NAMALWA (cell line): ENCODE measurements around the gene ENOX1.
A peak's percentile ranks its signal among the peaks of the same experiment; 100 is the strongest.

Source experiments
- DNase-seq: peaks from one replicate; pipeline ENCODE4 v3.0.0-alpha.2; 2015; ENCODE audit warnings: low spot score

The ENOX1 gene

DNA sequence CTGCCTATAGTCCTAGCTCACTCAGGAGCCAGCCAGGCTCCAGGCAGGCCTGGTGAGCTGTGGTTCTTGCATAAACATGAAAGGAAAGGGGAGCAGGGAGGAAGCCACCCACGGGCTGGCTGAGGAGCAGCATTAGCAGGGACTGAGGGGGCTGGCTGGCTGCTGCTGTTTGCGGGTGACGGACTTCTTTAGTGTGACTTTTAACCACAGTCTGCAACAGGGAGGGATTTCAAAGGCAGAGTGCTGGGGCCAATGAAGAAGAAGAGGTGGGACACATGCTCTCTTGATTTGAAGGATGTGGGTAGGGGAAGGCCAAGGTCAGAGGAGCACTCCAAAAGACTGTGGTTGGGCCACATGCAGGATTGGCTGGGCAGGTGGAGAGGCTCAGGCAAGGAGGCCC lies 540.4 kb downstream of the ENOX1 start:
- DNase-seq: no peak

DNA sequence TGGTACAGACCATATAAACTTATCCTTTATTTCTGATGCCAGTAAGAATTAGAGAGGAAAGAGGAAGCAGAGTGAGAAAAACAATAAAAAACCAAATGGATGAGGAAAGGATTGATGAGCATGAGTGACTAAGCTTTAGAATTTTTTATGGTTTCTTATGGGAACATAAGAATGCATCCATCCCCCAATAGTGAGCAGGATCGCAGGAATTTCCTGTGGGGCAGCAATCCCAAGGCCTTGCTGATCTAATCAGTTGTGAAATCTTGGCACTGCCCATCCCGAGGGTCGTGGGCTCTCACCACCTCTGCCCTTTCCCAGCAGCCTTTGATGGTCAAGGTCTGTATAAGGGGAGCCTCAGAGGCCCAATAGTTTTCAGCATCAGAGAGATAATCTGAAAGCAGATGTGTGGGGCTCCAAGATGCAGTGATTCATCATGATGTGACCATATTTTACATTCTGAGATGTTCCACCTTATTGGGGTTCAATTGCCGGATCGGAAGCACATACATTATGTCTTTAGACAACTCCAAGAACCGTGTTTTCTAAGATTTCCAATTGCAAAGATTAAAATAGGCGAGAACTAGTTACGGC lies 541.3 kb downstream of the ENOX1 start:
- DNase-seq: no peak

DNA sequence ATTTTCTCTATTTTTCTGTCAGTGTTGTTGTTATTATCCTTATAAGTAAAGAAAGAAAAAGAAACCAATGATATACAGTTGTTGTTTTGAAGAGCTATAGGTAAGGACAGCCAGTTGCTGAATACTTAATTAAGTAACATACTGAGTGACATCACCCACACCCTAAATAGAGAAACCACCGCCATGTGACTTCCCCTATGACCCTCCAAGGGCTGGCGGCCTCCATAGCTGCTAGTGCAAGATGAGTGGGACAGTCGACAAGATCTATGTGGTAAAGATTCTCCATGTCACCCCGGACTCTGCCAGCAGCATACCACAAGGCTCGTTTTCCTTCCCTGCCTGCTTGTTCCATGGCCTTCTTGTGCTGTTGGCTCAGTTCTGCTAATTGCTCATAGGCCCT lies 542.3 kb downstream of the ENOX1 start:
- no peak for DNase-seq

DNA sequence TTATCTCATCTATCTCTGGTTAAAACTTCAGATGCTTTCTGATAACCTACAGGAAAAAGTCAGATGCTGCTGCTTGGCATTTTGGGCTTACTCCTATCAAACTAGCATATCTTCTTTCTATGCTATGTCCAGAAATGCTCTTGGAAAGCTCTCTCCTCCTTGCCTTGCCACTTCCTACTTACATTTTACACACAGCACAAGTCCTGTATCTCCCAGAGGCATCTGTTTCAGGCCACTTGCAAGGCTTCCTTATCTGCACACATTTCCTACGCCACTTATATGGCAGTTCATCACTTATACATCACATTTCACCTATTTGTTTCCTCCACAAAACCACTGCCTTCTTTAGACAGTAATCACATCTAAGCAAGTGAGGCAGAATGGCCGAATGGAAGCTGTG lies 543.1 kb downstream of the ENOX1 start:
- DNase-seq: no peak

DNA sequence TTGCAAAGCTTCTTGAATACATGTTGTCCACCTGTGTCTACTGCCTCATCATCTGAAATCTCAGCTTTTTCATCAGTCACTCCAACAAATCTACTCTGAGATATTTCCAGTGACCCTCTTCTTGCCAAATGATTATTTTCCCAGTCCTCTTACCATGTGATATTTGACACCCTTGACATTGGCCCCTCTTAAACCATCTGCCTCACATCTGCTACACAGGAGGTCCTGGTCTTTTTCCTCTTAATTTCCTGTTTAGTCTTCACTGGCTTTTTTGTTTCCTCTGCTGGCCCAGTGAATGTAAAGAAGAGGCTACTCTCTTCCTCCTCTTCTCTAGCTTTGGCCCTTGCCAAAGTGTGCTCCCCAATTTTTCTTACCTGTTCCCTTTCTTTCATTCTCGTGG lies 544.7 kb downstream of the ENOX1 start:
- DNase-seq: no peak

DNA sequence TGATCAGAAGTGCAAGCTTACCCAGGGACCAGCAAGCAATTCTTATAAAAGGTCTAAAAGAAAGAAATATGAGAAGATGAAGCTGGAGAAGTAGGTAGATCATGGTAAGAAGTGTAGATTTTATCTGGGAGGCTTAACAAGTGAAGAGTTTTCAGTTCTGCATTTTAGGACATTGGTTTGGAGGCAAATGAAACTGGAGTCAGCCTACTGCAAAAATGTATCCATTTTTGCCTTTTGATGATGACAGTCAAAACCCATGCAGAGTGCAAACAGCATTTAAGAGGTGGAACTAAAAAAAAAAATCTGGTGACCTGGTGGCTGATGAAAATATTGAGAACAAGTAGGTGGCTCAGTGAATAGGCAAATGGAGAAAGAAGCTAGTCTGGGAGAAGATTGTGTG lies 546.5 kb downstream of the ENOX1 start:
- peak; percentile 40 for DNase-seq

DNA sequence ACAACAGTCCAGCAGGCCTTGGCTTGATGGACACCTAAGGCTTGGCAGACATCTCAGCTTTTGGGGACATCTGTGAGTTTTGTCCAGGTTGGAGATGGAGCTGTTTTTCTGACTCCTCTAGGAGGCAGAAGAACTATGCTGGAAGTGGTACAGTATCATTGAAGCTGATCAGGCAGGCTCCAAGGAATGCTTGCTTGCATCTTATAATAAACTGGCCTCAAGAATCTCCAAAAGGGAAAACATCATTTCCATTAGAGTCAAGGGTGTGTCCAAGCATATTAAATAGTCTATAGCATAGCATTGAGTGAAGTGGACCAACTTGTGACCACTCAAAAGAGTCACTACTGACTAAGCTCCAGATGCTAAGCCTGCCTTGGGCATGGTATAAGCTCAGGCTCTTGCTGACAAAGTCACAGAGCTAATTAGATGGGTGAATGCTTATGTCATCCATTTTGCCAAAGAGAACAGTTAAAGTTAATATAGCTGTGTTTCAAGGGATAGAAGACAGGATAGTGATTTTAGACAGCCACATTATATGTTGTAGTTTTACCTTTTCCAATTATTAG lies 547.4 kb downstream of the ENOX1 start:
- no peak for DNase-seq

DNA sequence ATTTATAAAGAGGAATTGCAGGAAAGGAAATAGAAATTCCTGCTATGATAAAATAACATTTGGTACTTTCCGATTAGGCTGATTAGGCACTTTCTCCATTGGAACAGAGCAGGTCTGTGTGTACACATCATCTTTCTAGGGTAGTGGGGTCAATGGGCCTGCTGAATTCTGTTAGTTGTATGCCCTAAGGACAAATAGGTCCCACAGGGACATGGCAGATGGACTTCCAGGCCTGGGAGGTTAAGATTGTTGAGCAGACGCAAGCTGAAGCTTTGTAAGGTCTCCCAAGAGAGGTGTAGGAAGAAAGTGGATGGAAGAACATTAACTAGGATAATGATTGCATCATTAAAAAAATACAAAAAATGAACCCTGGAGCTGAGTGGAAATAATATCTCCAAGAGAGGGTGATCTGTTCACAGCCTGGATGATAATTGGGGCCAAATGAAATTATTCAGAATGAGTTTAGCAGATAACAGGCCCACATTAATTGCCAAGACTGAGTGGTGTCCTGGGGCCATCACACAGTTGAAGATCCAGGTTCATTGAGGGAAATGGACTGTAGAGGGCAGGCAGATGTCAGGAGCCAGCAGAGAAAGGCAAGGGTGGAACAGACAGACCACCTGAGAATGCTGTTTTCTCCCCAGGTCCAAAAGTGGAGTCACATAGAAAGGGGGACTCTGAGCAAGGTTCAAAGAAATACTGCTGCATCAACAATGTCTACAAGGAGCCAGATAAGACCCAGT lies 548.3 kb downstream of the ENOX1 start:
- DNase-seq: no peak

DNA sequence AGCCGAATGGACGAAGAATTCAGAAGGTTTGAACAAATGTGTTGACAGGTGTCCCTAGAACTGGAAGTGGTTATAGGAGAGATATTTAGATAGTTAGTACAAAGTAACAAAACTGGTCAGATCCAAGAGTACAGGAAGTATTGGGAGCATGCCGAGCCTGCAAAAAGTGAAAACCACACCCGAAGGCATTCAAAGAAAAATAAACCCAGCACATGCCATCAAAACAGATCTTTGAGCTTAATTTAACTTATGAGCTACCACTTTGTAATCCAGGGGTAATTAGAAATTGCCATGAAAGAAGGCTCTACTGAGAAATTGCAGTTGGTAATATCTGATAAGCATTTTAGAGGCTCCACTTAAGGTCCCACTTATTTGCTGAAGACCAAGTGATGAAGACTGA lies 549.2 kb downstream of the ENOX1 start:
- no peak for DNase-seq

DNA sequence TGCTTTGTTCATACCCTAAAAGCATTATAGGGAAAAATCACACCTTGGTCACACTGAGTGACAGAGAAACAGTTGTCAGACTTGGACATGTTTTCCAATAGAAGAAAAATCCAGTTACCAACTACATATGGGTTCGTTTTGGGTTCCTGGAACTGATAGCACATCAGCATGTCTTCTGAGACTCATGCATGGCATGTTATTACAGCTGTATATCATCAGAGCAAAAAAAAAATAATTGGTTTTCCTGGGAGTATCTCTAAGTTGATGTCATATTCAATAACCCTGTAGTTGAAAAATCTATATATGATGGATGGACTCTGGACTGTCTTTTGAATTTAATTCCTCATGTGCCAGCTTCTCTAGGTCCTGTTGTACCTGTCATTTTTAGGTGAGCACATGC lies 551.7 kb downstream of the ENOX1 start:
- DNase-seq: no peak

DNA sequence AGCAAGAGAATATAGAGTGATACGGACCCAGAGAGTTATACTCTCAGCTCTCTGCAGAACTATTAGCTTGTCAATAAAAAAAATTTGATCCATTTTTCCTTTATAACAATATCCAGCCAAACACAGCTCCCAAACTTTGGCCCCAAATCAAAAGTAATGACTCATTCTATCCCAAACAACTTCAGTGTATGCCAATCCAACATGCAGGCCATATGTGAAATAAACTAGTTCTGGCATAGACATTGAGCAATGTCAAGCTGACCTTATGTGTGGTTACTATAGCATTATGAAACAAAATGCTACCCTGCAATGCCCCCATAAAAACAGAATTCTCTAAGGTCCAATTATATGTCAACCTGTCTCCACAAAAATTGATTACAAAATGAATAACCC lies 553.9 kb downstream of the ENOX1 start:
- DNase-seq: no peak

DNA sequence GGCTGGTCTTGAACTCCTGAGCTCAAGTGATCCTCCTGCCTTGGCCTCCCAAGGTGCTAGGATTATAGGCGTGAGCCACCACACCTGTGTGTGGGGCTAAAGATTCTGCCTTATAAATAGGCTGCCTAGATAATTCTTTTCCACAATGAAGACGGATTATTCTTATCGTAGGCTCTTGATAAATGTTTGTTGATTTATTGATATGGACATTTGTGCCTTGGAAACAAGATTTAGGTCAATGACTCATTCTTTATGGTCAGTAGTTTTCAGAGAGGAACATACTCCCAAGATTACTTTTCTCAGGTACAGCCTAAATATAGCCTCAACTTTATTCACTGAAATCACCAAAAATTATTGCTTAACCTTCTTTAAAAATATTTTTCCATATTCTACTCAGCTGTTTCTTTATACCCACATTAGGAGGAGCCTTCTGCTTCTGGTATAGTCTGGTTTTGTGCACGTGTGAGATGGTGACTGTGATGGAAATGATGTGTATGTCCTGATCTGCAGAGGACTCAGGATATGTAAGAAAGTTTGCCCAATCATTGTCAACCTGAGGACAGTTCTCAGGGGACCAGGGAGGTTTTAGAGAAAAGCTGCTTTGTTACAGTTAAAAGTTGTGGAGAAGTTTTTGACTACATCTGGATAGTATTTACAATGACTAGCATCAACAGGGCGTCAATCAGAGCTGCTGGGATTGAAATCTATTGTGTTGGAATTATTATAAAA lies 554.5 kb downstream of the ENOX1 start:
- DNase-seq: no peak

DNA sequence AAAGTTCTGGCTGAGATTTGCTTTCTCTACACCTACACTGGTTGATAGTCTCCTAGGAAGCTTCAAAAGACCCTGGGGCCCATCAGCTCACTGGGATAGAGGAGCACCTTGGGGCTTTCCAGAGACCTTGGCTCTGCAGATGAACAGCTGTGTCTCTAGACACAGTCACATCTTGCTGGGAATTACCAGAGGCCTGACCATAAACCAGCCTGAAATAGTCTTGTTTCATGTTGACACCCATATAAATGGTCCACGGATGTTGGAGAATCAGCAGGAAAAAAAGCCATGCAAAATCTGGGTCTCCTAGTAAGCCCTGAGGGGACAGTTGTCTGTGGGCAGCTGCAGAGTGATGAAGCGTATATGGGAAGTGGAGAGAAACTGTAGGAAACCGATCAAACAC lies 555.8 kb downstream of the ENOX1 start:
- no peak for DNase-seq

DNA sequence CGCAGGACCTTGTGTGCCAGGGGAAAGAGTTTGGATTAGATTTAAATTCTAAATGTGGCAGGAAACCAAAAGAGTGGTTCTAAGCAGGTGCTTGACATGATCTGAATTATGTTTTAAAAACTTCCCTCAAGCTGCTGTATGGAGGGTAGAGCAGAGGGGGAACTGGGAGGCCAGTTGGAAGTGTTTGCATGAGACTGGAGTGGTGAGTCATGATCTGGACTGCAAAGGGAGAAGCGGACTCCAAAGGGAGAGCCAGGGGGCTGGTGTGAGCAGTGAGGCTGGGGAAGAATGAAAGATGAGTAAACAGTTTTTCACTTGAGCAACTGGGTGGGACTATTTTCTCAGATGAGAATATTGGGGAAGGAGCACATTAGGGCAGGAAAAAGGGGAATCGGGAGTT lies 557.3 kb downstream of the ENOX1 start:
- no peak for DNase-seq

DNA sequence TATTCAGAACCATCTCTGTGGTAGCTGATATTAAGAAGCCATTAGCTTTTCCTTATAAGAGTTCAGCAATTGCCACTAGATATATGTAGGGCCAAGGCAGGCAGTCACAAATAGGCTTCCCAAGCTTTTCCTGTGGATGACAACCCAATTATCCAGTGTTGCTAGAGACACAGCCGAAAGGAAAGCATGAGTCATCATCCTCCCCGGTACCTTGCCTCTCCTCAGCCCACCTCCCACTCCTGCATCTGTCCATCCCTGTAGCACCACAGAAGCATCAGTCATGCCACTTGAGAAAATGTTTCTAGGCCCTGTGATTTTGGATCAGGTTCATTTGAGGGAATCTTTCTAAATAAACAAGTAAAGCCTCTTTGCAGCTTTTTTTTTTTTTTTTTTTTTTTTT lies 559.1 kb downstream of the ENOX1 start:
- no peak for DNase-seq

DNA sequence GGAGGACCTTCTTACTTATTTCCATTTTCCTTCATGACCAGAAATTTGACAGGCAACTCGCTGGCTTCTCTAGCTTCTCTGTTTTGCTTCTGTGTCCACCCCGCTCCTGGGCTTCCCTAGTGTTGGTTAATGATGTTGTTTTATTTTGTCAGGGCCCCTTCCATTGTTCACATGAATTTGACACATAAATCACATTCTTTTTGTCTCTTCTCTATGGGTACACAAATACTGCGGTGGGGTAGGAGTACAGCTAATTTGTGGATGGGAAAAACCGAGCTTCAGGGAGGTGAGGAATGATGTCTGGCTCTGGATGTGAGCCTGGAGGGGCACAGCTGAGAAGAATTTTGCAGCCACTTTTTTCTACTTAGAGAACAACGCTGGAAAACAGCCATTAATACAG lies 563.6 kb downstream of the ENOX1 start:
- DNase-seq: no peak

DNA sequence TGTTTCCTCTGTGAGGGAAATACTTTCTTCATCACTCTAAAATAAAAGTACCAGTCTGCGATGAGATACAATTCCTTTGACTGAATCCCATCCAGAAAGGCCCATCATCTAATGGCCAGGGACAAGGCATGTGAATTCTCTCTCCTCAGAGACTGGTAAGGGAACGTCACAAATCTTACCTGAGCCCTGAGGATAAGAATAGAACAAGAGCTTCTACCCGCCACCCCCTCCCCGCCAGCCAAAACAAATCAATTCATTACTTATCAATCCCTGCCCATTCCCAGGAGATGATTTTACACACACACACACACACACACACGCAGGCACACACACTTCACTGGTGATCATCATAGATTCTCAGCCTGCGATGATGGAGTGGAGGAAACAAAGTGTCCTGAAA lies 564.7 kb downstream of the ENOX1 start:
- DNase-seq: no peak

DNA sequence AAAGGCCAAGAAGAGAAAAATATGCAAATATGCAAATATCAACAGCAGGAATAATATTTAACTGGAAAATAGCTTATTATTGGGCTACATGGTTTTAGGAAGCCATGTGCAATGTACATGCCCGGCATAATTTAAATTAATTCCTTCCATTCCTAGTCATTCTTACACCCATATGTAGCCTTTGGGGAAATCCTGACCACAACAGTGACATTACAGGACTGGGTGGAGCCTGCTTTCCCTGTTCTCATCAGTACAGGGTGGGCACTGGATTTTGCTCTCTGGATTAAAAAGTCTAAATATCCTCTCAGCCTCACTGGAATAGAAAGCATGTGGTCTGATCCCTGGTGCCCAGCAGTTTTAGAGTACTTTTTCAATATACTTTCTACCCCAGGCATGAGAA lies 565.2 kb downstream of the ENOX1 start:
- DNase-seq: no peak

DNA sequence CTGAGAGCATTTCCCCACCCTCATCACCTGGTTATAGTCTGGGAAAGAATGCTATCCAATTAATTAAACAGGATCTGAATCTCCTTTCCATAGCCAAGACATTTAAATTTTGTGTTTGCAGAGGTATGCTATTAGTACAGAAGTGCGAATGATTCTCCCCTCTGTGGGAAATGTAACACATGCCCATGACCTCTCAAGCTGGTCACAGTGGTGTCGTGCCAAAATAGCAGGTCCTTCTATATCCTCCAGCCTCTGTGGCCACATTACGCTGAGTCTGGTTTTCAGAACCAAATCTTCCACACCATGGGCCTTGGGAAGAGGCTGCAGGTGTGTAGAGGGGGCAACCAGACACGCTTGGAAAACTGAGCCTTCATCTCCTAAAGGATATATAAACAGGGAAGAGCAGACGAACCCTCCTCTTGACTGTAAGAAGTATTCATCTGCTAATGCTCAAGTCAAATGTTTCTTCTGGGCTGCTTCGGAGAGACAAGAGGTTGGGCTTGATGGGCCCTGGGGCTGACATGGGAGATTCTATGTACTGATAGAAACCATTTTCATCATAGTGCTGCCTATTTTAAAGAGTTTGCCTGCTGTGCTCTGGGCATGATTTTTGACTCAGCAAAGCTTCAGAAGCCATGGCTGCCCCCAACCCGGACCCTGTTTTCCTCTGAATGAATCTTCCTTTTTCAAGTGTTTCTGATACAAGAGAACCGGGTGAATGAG lies 565.7 kb downstream of the ENOX1 start:
- no peak for DNase-seq

DNA sequence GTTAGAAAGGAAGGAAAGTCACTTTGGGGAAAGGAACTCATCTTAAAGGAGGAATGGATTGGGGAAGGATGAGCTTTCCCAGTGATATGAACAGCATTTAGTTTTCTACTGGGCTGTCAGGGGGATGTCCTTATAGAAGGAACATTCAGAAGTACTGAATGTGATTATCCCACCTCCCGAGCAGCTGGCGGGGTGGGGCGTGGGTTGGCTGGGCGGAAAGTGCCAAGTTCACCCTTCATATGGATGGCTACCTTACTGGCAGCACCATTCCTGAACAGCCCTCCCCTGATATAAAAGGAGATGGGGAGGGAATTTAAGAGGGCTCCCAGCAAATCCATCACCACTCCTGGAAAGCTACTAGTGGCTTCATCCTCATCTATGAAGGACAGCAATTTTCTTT lies 572.6 kb downstream of the ENOX1 start:
- no peak for DNase-seq

DNA sequence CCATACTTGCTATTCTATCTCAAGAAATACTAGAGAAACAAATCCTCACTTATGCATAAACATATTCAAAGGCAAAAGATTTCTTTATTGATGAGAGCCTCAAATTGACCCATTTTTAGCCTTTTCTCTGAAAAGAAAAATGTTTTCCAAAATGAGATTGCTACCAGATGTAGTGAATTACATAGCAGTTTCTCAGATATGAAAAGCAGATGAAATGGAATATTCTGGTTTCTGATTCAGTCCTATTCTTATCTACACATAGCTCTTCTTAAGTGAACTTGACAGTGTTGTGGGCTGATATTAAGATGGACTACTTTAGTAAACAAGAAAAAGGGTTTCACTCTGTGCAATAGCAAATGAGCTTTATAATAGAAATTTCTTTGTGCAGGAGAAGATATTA lies 579.9 kb downstream of the ENOX1 start:
- DNase-seq: no peak

DNA sequence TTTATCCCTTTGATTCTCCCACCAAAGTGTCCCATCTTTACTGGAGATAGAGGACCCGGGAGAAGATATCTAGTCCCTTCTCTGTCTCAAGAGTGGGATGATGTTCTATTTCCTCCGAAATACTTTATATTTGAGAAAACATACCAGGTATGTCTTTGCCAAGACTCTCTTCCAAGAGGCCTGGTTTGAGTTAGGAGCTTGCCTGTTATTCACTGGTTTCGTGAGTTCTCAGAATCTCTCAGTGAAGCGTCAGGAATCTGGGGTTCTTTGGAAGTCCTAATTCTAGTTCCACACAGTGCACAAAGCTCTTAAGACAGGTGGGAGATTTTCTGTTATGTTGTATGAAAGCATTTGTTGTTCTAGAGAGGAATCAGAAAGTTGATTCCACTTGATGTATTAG lies 581.4 kb downstream of the ENOX1 start:
- no peak for DNase-seq

DNA sequence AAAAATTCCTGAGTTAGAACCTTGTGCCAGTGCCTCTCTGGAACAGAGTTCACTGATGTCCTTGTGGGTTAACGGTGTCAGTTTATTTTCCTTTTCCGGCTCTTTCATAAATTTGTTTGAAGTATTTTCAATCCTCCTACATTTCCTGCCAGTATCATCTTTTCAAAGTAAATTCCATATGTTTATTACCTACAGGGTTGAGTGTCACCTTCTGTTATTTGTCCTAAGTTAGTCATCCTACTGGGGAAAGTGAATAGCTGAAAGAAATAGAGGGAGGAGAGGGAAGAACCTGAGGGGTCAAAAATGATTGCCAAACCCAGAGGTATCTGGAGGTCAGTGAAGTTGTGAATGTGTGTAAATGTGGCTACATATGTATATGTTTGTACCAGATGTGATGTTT lies 582.2 kb downstream of the ENOX1 start:
- no peak for DNase-seq
